Keratinocyte (primary cell): ENCODE data around the gene HSPG2. TPM values are rescaled to one million over a fixed set of nuclear protein-coding genes. Genes with fewer than 3 reads are reported as not detected.

Experiments
- DNase-seq: peaks from one replicate; pipeline ENCODE4 v3.0.0-alpha.2; 2011; ENCODE audit warnings: low read depth, missing footprints, low spot score
- FAIRE-seq: peaks from 2 replicates; lab custom pipeline; 2011; peaks lifted over from hg19 to GRCh38; lab: Jason Lieb, UNC
- H2AFZ ChIP-seq: 2 replicates; pipeline ENCODE4 v1.6.0; 2012; ENCODE audit warnings: low read length, control low read depth, inconsistent platforms; ENCODE audit not compliant: control insufficient read depth
- H3K27ac ChIP-seq: 2 replicates; pipeline ENCODE4 v1.5.1; 2011; ENCODE audit warnings: low read length; ENCODE audit not compliant: control insufficient read depth, insufficient read depth
- H3K27me3 ChIP-seq: 3 replicates; pipeline ENCODE4 v1.6.0; 2011; ENCODE audit warnings: low read length; ENCODE audit not compliant: control insufficient read depth, insufficient read depth; ENCODE audit errors: extremely low read depth
- H3K36me3 ChIP-seq, 2 experiments: 2 replicates in 1 of 2; 3 replicates in 1 of 2; pipeline ENCODE4 v1.5.1; 2011; ENCODE audit warnings: low read length in 2 of 2, mild to moderate bottlenecking in 1 of 2; ENCODE audit not compliant: control insufficient read depth in 2 of 2, insufficient read depth in 2 of 2; ENCODE audit errors: extremely low read depth in 1 of 2
- H3K4me1 ChIP-seq: 3 replicates; pipeline ENCODE4 v1.5.1; 2011; ENCODE audit warnings: low read length; ENCODE audit not compliant: control insufficient read depth, insufficient read depth; ENCODE audit errors: extremely low read depth
- H3K4me2 ChIP-seq: 3 replicates; pipeline ENCODE4 v1.6.0; 2011; ENCODE audit warnings: low read depth, low read length; ENCODE audit not compliant: control insufficient read depth, insufficient read depth; ENCODE audit errors: extremely low read depth
- H3K4me3 ChIP-seq, 3 experiments: fragments of 200-600 bp in 1 of 3; sonication (generic) in 1 of 3; 2 replicates in 2 of 3; 3 replicates in 1 of 3; pipeline ENCODE4 v1.5.1; 2011 to 2016; ENCODE audit warnings: low read length in 3 of 3, mild to moderate bottlenecking in 3 of 3, control low read depth in 2 of 3, inconsistent platforms in 1 of 3, low read depth in 1 of 3, mixed read lengths in 1 of 3, mixed run types in 1 of 3, moderate library complexity in 1 of 3; ENCODE audit not compliant: control insufficient read depth in 2 of 3, insufficient read depth in 2 of 3; ENCODE audit errors: extremely low read depth in 1 of 3
- H3K79me2 ChIP-seq: 2 replicates; pipeline ENCODE4 v1.6.0; 2012; ENCODE audit warnings: low read length; ENCODE audit not compliant: control insufficient read depth, insufficient read depth
- H3K9ac ChIP-seq: 3 replicates; pipeline ENCODE4 v1.6.0; 2011; ENCODE audit warnings: low read length; ENCODE audit not compliant: control insufficient read depth, insufficient read depth; ENCODE audit errors: extremely low read depth
- H3K9me1 ChIP-seq: 3 replicates; pipeline ENCODE4 v1.6.0; 2011; ENCODE audit warnings: low read length; ENCODE audit not compliant: control insufficient read depth, insufficient read depth; ENCODE audit errors: extremely low read depth
- H3K9me3 ChIP-seq: 2 replicates; pipeline ENCODE4 v1.5.1; 2012; ENCODE audit warnings: low read depth, low read length; ENCODE audit not compliant: control insufficient read depth
- H4K20me1 ChIP-seq: 3 replicates; pipeline ENCODE4 v1.6.0; 2011; ENCODE audit warnings: low read length; ENCODE audit not compliant: control insufficient read depth, insufficient read depth; ENCODE audit errors: extremely low read depth
- CTCF ChIP-seq, 3 experiments: IDR thresholded peaks in 1 of 3; conservative IDR thresholded peaks in 1 of 3; optimal IDR thresholded peaks in 1 of 3; 2 replicates in 2 of 3; 3 replicates in 1 of 3; pipeline versions ENCODE3 to v1.5.1; 2011; ENCODE audit warnings: low read length in 3 of 3, mild to moderate bottlenecking in 3 of 3, moderate library complexity in 2 of 3, control low read depth in 1 of 3, inconsistent platforms in 1 of 3; ENCODE audit not compliant: insufficient read depth in 2 of 3; ENCODE audit errors: extremely low read depth in 1 of 3
- EZH2 ChIP-seq: IDR thresholded peaks from one replicate; pipeline ENCODE4 v1.6.1; 2012; ENCODE audit warnings: inconsistent platforms, mild to moderate bottlenecking, low read length, moderate library complexity
- dilution Hi-C: fragments of 300-500 bp; cut with MboI; formaldehyde crosslinking; loops from one replicate; pipeline ENCODE4 v1.7.0; 2020; ENCODE audit warnings: low sequenced_read_pairs; ENCODE audit not compliant: extremely low pct_ligation_motif_present
- polyA plus RNA-seq, 5 experiments: library from polyadenylated mRNA; depleted of rRNA in 3 of 5; stranded (reverse) in 3 of 5; stranded (forward) in 1 of 5; unstranded in 1 of 5; fragments of >200 nt; gene quantifications; 1 replicate in 1 of 5; 2 replicates in 3 of 5; 3 replicates in 1 of 5; pipeline versions ENCODE4 v1.2.1 to v1.2.3, GENCODE V29; 2011 to 2012; ENCODE audit warnings: missing spikeins in 2 of 5, low read depth in 1 of 5, low replicate concordance in 1 of 5

The HSPG2 gene
- polyA plus RNA-seq, 1 donor (not counting 4 experiments of a cell fraction or from before 2014, with no cell fraction given) = 9.0 TPM

- H3K4me2 ChIP-seq = no peak overlapping the region
- no peak for FAIRE-seq
- H3K9me3 ChIP-seq = no peaks in the 10 kb centered on the region
- H4K20me1 ChIP-seq = no peaks in the 10 kb centered on the region
- no peak for DNase-seq
- no peak overlapping the region for H3K27ac ChIP-seq
- peaks cover 37% of the 10 kb centered on the region for H3K4me1 ChIP-seq
- no peaks in the 10 kb centered on the region for H3K36me3 ChIP-seq
- H3K27me3 ChIP-seq = no peaks in the 10 kb centered on the region
- no peak overlapping the region for H2AFZ ChIP-seq
- no peaks in the 10 kb centered on the region for H3K79me2 ChIP-seq
- TF ChIP-seq EZH2 = no peak
- no peak for TF ChIP-seq CTCF (optimal IDR thresholded peaks at IDR 0.05 in 1 of 3, IDR thresholded peaks at IDR 0.05 in 1 of 3, conservative IDR thresholded peaks at IDR 0.05 in 1 of 3; ENCODE audit: extremely low read depth in 1 of 3, insufficient read depth in 2 of 3, low read length in 3 of 3)
- H3K4me3 ChIP-seq = no peak overlapping the region
- dilution Hi-C loops = no loop called here
- peaks cover 2% of the 10 kb centered on the region for H3K9me1 ChIP-seq
- no peak overlapping the region for H3K9ac ChIP-seq
Measured at GRCh38 chr1:21942464-21942863, 5.4 kb upstream of the HSPG2 start.

- DNase-seq = no peak
- peaks cover 4% of the 10 kb centered on the region for H3K79me2 ChIP-seq
- H3K9me1 ChIP-seq = peaks cover 2% of the 10 kb centered on the region
- no peak for TF ChIP-seq CTCF (optimal IDR thresholded peaks at IDR 0.05 in 1 of 3, IDR thresholded peaks at IDR 0.05 in 1 of 3, conservative IDR thresholded peaks at IDR 0.05 in 1 of 3; ENCODE audit: extremely low read depth in 1 of 3, insufficient read depth in 2 of 3, low read length in 3 of 3)
- TF ChIP-seq EZH2 = no peak
- no peaks in the 10 kb centered on the region for H3K27me3 ChIP-seq
- H3K4me3 ChIP-seq = no peak overlapping the region
- H3K4me2 ChIP-seq = no peak overlapping the region
- peaks cover 38% of the 10 kb centered on the region for H3K4me1 ChIP-seq
- no peaks in the 10 kb centered on the region for H3K9me3 ChIP-seq
- H2AFZ ChIP-seq = no peak overlapping the region
- H3K36me3 ChIP-seq = no peaks in the 10 kb centered on the region
- H3K9ac ChIP-seq = no peak overlapping the region
- H3K27ac ChIP-seq = no peak overlapping the region
- dilution Hi-C loops = no loop called here
- FAIRE-seq = no peak
- no peaks in the 10 kb centered on the region for H4K20me1 ChIP-seq
Measured at GRCh38 chr1:21941370-21941769, 4.3 kb upstream of the HSPG2 start.
